GM12878 (cell line): ENCODE measurements around the gene CAMK1. TPM values are rescaled to one million over a fixed set of nuclear protein-coding genes. Genes with fewer than 3 reads are reported as not detected.

Experiments used
- ATAC-seq: fragments of 200-7000 bp; cut with Tn5 transposase; 3 replicates; pipeline ENCODE4 v1.9.1; 2020; ENCODE audit warnings: mild to moderate bottlenecking, moderate library complexity
- BruUV-seq: library from RNA; stranded (reverse); fragments of 400-500 nt; replicated peaks from 2 replicates; lab custom pipeline; 2021; lab: Mats Ljungman, UMichigan
- CTCF ChIA-PET: fragments of 300-600 bp; sonication (Branson Sonifier 250); formaldehyde crosslinking; extraction: SDS; loops from one replicate; lab custom pipeline; 2021; ENCODE audit warnings: inconsistent platforms; lab: Yijun Ruan, JAX
- POLR2A ChIA-PET: fragments of 350-600 bp; formaldehyde crosslinking; extraction: SDS; loops from one replicate; lab custom pipeline; 2021; ENCODE audit warnings: inconsistent platforms; lab: Charles Lee
- RAD21 ChIA-PET: fragments of 300-600 bp; sonication (Branson Sonifier 250); formaldehyde crosslinking; loops from one replicate; lab custom pipeline; 2023; ENCODE audit warnings: antibody characterized with exemption; ENCODE audit not compliant: unreplicated experiment; lab: Charles Lee
- SMC1A ChIA-PET: fragments of 300-600 bp; sonication (Branson Sonifier 250); formaldehyde crosslinking; loops from one replicate; lab custom pipeline; 2023; ENCODE audit not compliant: unreplicated experiment, uncharacterized antibody; lab: Charles Lee
- DNase-seq: peaks from one replicate; pipeline ENCODE4 v3.0.0-alpha.2; 2011; ENCODE audit warnings: low read depth, low spot score
- FAIRE-seq: peaks from 3 replicates; lab custom pipeline; 2011; peaks lifted over from hg19 to GRCh38; lab: Jason Lieb, UNC
- H2AFZ ChIP-seq: 2 replicates; pipeline ENCODE4 v1.6.0; 2011; ENCODE audit warnings: low read depth, low read length, control low read depth; ENCODE audit not compliant: control insufficient read depth
- H3K27ac ChIP-seq: 2 replicates; pipeline ENCODE4 v1.5.1; 2011; ENCODE audit warnings: control low read depth; ENCODE audit not compliant: control insufficient read depth, insufficient read depth
- H3K27me3 ChIP-seq, 2 experiments: replicated peaks in 1 of 2; 2 replicates each; pipeline versions ENCODE4 v1.6.0 to v1.6.1; 2011; ENCODE audit warnings: low read length in 1 of 2; ENCODE audit not compliant: control insufficient read depth in 2 of 2, insufficient read depth in 2 of 2
- H3K36me3 ChIP-seq, 2 experiments: 2 replicates each; pipeline ENCODE4 v1.5.1; 2011; ENCODE audit warnings: low read length in 1 of 2; ENCODE audit not compliant: control insufficient read depth in 2 of 2, insufficient read depth in 2 of 2
- H3K4me1 ChIP-seq: 2 replicates; pipeline ENCODE4 v1.6.1; 2011; ENCODE audit warnings: mild to moderate bottlenecking, low read length, moderate library complexity, mixed read lengths; ENCODE audit not compliant: control insufficient read depth, insufficient read depth
- H3K4me2 ChIP-seq: 2 replicates; pipeline ENCODE4 v1.6.0; 2011; ENCODE audit warnings: control low read depth; ENCODE audit not compliant: control insufficient read depth, insufficient read depth
- H3K4me3 ChIP-seq: fragments of 200-600 bp; sonication (generic); 2 replicates; pipeline ENCODE4 v1.5.1; 2016
- H3K79me2 ChIP-seq: 2 replicates; pipeline ENCODE4 v1.6.0; 2011; ENCODE audit warnings: low read length; ENCODE audit not compliant: control insufficient read depth, insufficient read depth
- H3K9ac ChIP-seq: 2 replicates; pipeline ENCODE4 v1.8.0; 2011; ENCODE audit warnings: low read length, control low read depth, mixed read lengths; ENCODE audit not compliant: control insufficient read depth, insufficient read depth
- H3K9me3 ChIP-seq: replicated peaks from 3 replicates; pipeline ENCODE4 v1.5.1; 2011; ENCODE audit warnings: mild to moderate bottlenecking, low read length; ENCODE audit not compliant: control insufficient read depth, insufficient read depth
- H4K20me1 ChIP-seq: 2 replicates; pipeline ENCODE4 v1.6.0; 2011; ENCODE audit not compliant: control insufficient read depth, insufficient read depth
- ATF2 ChIP-seq: IDR thresholded peaks from 2 replicates; pipeline ENCODE4 v1.6.1; 2012; ENCODE audit warnings: low read length, inconsistent platforms
- LARP7 ChIP-seq: fragments of 450-650 bp; IDR thresholded peaks from 2 replicates; pipeline ENCODE4 v1.6.1; 2017; ENCODE audit warnings: mild to moderate bottlenecking
- WGBS: methylation state at CpG from one replicate; pipeline ENCODE4 v1.1.6; 2016; ENCODE audit warnings: low lambda C conversion rate; ENCODE audit not compliant: insufficient replicate concordance, insufficient coverage; ENCODE audit errors: missing lambda C conversion rate; 5-methylcytosine and 5-hydroxymethylcytosine counted together
- in situ Hi-C: fragments of 300-500 bp; cut with MboI; formaldehyde crosslinking; loops from 9 replicates; pipeline ENCODE4 v1.14.3; 2018; ENCODE audit warnings: mixed read lengths
- intact Hi-C: fragments of 100-400 bp; cut with micrococcal nuclease; formaldehyde crosslinking; loops from one replicate; pipeline ENCODE4 v1.14.2; 2022; ENCODE audit not compliant: unreplicated experiment
- polyA plus RNA-seq, 11 experiments: library from polyadenylated mRNA; depleted of rRNA in 4 of 11; unstranded in 6 of 11; stranded (reverse) in 5 of 11; fragments of >200 nt; fragmentation: Nextera tagmentation in 4 of 11; fragmentation: Illumina TruSeq in 1 of 11; extraction: Ambion mirVana in 4 of 11; extraction: Trizol in 1 of 11; gene quantifications; 1 replicate in 1 of 11; 2 replicates in 10 of 11; pipeline versions ENCODE4 v1.2.1 to v1.2.3, GENCODE V29; 2011 to 2016; ENCODE audit warnings: inconsistent platforms in 2 of 11, missing spikeins in 2 of 11, low read depth in 1 of 11
- total RNA-seq, 4 experiments: library from RNA; depleted of rRNA in 3 of 4; stranded (reverse); fragments of >200 nt in 3 of 4; fragmentation: Illumina TruSeq in 1 of 4; extraction: Trizol in 1 of 4; gene quantifications; 2 replicates each; pipeline versions ENCODE4 v1.2.1 to v1.2.3, GENCODE V29; 2013 to 2021

CAMK1 gene
- total and polyA plus RNA-seq, 10 of the 15 experiments (the other 5 are each of a cell fraction or from before 2014, with no cell fraction given): 0.24 to 2.1 (median 0.51) TPM; not detected in 2

- RAD21 ChIA-PET: no interaction called here
- peak; percentile 50 for ATAC-seq
- Histone ChIP-seq H3K4me1 (no peaks in the 10 kb centered on the region), H4K20me1 (no peaks in the 10 kb centered on the region), H3K27ac (no peak overlapping the region), H3K9me3 (no peaks in the 10 kb centered on the region), H3K27me3 (peaks cover 0 to 4% of the 10 kb centered on the region in 2 experiments; a peak in 3 of 4 replicates), H3K36me3 (no peaks in the 10 kb centered on the region), H3K79me2 (no peaks in the 10 kb centered on the region), H3K4me3 (no peak overlapping the region), H3K9ac (no peak overlapping the region), H2AFZ (no peak overlapping the region), H3K4me2 (no peak overlapping the region)
- FAIRE-seq: no peak
- no peak for TF ChIP-seq ATF2
- no peak for TF ChIP-seq LARP7
- WGBS: 27% methylated on average over 3 of the region's 3 CpGs
- DNase-seq: no peak
- POLR2A ChIA-PET: no interaction called here
- SMC1A ChIA-PET: no interaction called here
- in situ Hi-C loops: no loop called here
- intact Hi-C loops: no loop called here
- BruUV-seq: no TSS peak
- CTCF ChIA-PET: no interaction called here
Observed at GRCh38 chr3:9710174-9710739, 59.5 kb downstream of the CAMK1 start.

Other genes starting within 250 kb of the CAMK1 start
Only the 7 nearest of the 16 such genes appear.
- not detected in 2 replicates for gene CPNE9, start 66.1 kb downstream of the CAMK1 start, total RNA-seq (2014; rRNA removed)
- gene CPNE9, start 66.1 kb downstream of the CAMK1 start, total RNA-seq (2014; rRNA removed; fragmentation: Illumina TruSeq; extraction: Trizol): not detected in 2 replicates
- gene CPNE9, start 66.1 kb downstream of the CAMK1 start, total RNA-seq (2021): not detected in 2 replicates
- gene CPNE9, start 66.1 kb downstream of the CAMK1 start, polyA plus RNA-seq (2011; rRNA removed): 0.05 TPM in 1 of 2 replicates, not detected in the other
- gene CPNE9, start 66.1 kb downstream of the CAMK1 start, polyA plus RNA-seq (2014; fragmentation: Illumina TruSeq; extraction: Trizol): not detected in 2 replicates
- gene CPNE9, start 66.1 kb downstream of the CAMK1 start, polyA plus RNA-seq (2014; fragmentation: Nextera tagmentation; extraction: Ambion mirVana): under 1 TPM in 1 of 2 experiments, not detected in 1; 0.02 TPM
- gene CPNE9, start 66.1 kb downstream of the CAMK1 start, polyA plus RNA-seq (2014; rRNA removed): 0.12 TPM in 1 of 2 replicates, not detected in the other
- not detected for gene CPNE9, start 66.1 kb downstream of the CAMK1 start, polyA plus RNA-seq (2016; fragmentation: Nextera tagmentation; extraction: Ambion mirVana)
- gene BRPF1, start 38.2 kb downstream of the CAMK1 start, total RNA-seq (2014; rRNA removed): 19.2 and 21.9 TPM in 2 replicates
- 11.1 and 13.6 TPM in 2 replicates for gene BRPF1, start 38.2 kb downstream of the CAMK1 start, total RNA-seq (2014; rRNA removed; fragmentation: Illumina TruSeq; extraction: Trizol)
- gene BRPF1, start 38.2 kb downstream of the CAMK1 start, total RNA-seq (2021): 21.3 and 25.3 TPM in 2 replicates
- gene BRPF1, start 38.2 kb downstream of the CAMK1 start, polyA plus RNA-seq (2011; rRNA removed): 3.9 and 9.0 TPM in 2 replicates
- gene BRPF1, start 38.2 kb downstream of the CAMK1 start, polyA plus RNA-seq (2014; fragmentation: Illumina TruSeq; extraction: Trizol): 6.4 and 13.6 TPM in 2 replicates
- gene BRPF1, start 38.2 kb downstream of the CAMK1 start, polyA plus RNA-seq (2014; fragmentation: Nextera tagmentation; extraction: Ambion mirVana): 1 to 10 TPM; 1.2 to 1.4 TPM
- 18.6 and 20.7 TPM in 2 replicates for gene BRPF1, start 38.2 kb downstream of the CAMK1 start, polyA plus RNA-seq (2014; rRNA removed)
- 10 to 100 TPM; 13.0 to 14.4 TPM for gene BRPF1, start 38.2 kb downstream of the CAMK1 start, polyA plus RNA-seq (2016; fragmentation: Nextera tagmentation; extraction: Ambion mirVana)
- gene OGG1, start 20.0 kb downstream of the CAMK1 start, total RNA-seq (2014; rRNA removed): 32.0 and 32.1 TPM in 2 replicates
- 21.1 and 23.5 TPM in 2 replicates for gene OGG1, start 20.0 kb downstream of the CAMK1 start, total RNA-seq (2014; rRNA removed; fragmentation: Illumina TruSeq; extraction: Trizol)
- 24.3 TPM in 2 replicates for gene OGG1, start 20.0 kb downstream of the CAMK1 start, total RNA-seq (2021)
- gene OGG1, start 20.0 kb downstream of the CAMK1 start, polyA plus RNA-seq (2011; rRNA removed): 14.2 and 22.8 TPM in 2 replicates
- gene OGG1, start 20.0 kb downstream of the CAMK1 start, polyA plus RNA-seq (2014; fragmentation: Illumina TruSeq; extraction: Trizol): 27.4 and 30.1 TPM in 2 replicates
- gene OGG1, start 20.0 kb downstream of the CAMK1 start, polyA plus RNA-seq (2014; fragmentation: Nextera tagmentation; extraction: Ambion mirVana): 1 to 10 TPM; 4.8 to 6.9 TPM
- 35.4 and 38.7 TPM in 2 replicates for gene OGG1, start 20.0 kb downstream of the CAMK1 start, polyA plus RNA-seq (2014; rRNA removed)
- gene OGG1, start 20.0 kb downstream of the CAMK1 start, polyA plus RNA-seq (2016; fragmentation: Nextera tagmentation; extraction: Ambion mirVana): 10 to 100 TPM; 35.6 to 38.8 TPM
- gene TADA3, start 22.5 kb upstream of the CAMK1 start, total RNA-seq (2014; rRNA removed): 61.6 and 71.2 TPM in 2 replicates
- 38.2 and 41.2 TPM in 2 replicates for gene TADA3, start 22.5 kb upstream of the CAMK1 start, total RNA-seq (2014; rRNA removed; fragmentation: Illumina TruSeq; extraction: Trizol)
- 50.5 and 52.2 TPM in 2 replicates for gene TADA3, start 22.5 kb upstream of the CAMK1 start, total RNA-seq (2021)
- 19.6 and 33.6 TPM in 2 replicates for gene TADA3, start 22.5 kb upstream of the CAMK1 start, polyA plus RNA-seq (2011; rRNA removed)
- gene TADA3, start 22.5 kb upstream of the CAMK1 start, polyA plus RNA-seq (2014; fragmentation: Illumina TruSeq; extraction: Trizol): 26.0 and 49.8 TPM in 2 replicates
- gene TADA3, start 22.5 kb upstream of the CAMK1 start, polyA plus RNA-seq (2014; fragmentation: Nextera tagmentation; extraction: Ambion mirVana): 1 to 10 TPM; 2.6 to 9.0 TPM
- gene TADA3, start 22.5 kb upstream of the CAMK1 start, polyA plus RNA-seq (2014; rRNA removed): 55.7 and 63.4 TPM in 2 replicates
- gene TADA3, start 22.5 kb upstream of the CAMK1 start, polyA plus RNA-seq (2016; fragmentation: Nextera tagmentation; extraction: Ambion mirVana): 10 to 100 TPM; 64.7 to 71.0 TPM
- gene ARPC4, start 23.1 kb upstream of the CAMK1 start, total RNA-seq (2014; rRNA removed): 329 and 354 TPM in 2 replicates
- 243 and 257 TPM in 2 replicates for gene ARPC4, start 23.1 kb upstream of the CAMK1 start, total RNA-seq (2014; rRNA removed; fragmentation: Illumina TruSeq; extraction: Trizol)
- 274 and 277 TPM in 2 replicates for gene ARPC4, start 23.1 kb upstream of the CAMK1 start, total RNA-seq (2021)
- 177 and 192 TPM in 2 replicates for gene ARPC4, start 23.1 kb upstream of the CAMK1 start, polyA plus RNA-seq (2011; rRNA removed)
- 260 and 266 TPM in 2 replicates for gene ARPC4, start 23.1 kb upstream of the CAMK1 start, polyA plus RNA-seq (2014; fragmentation: Illumina TruSeq; extraction: Trizol)
- gene ARPC4, start 23.1 kb upstream of the CAMK1 start, polyA plus RNA-seq (2014; fragmentation: Nextera tagmentation; extraction: Ambion mirVana): 10 to 100 TPM; 42.0 to 55.9 TPM
- 293 and 302 TPM in 2 replicates for gene ARPC4, start 23.1 kb upstream of the CAMK1 start, polyA plus RNA-seq (2014; rRNA removed)
- gene ARPC4, start 23.1 kb upstream of the CAMK1 start, polyA plus RNA-seq (2016; fragmentation: Nextera tagmentation; extraction: Ambion mirVana): 100 to 1,000 TPM; 313 to 326 TPM
- 19.9 and 22.3 TPM in 2 replicates for gene TTLL3, start 40.3 kb upstream of the CAMK1 start, total RNA-seq (2014; rRNA removed)
- 14.5 and 15.6 TPM in 2 replicates for gene TTLL3, start 40.3 kb upstream of the CAMK1 start, total RNA-seq (2014; rRNA removed; fragmentation: Illumina TruSeq; extraction: Trizol)
- 30.4 and 36.1 TPM in 2 replicates for gene TTLL3, start 40.3 kb upstream of the CAMK1 start, total RNA-seq (2021)
- 33.8 and 45.3 TPM in 2 replicates for gene TTLL3, start 40.3 kb upstream of the CAMK1 start, polyA plus RNA-seq (2011; rRNA removed)
- 30.1 and 30.7 TPM in 2 replicates for gene TTLL3, start 40.3 kb upstream of the CAMK1 start, polyA plus RNA-seq (2014; fragmentation: Illumina TruSeq; extraction: Trizol)
- gene TTLL3, start 40.3 kb upstream of the CAMK1 start, polyA plus RNA-seq (2014; fragmentation: Nextera tagmentation; extraction: Ambion mirVana): 1 to 10 TPM; 4.2 to 6.8 TPM
- 49.3 and 51.3 TPM in 2 replicates for gene TTLL3, start 40.3 kb upstream of the CAMK1 start, polyA plus RNA-seq (2014; rRNA removed)
- gene TTLL3, start 40.3 kb upstream of the CAMK1 start, polyA plus RNA-seq (2016; fragmentation: Nextera tagmentation; extraction: Ambion mirVana): 10 to 100 TPM; 10.4 to 13.2 TPM
- 38.7 and 44.8 TPM in 2 replicates for gene RPUSD3, start 74.1 kb upstream of the CAMK1 start, total RNA-seq (2014; rRNA removed)
- gene RPUSD3, start 74.1 kb upstream of the CAMK1 start, total RNA-seq (2014; rRNA removed; fragmentation: Illumina TruSeq; extraction: Trizol): 26.9 and 28.9 TPM in 2 replicates
- 41.3 and 44.9 TPM in 2 replicates for gene RPUSD3, start 74.1 kb upstream of the CAMK1 start, total RNA-seq (2021)
- 17.6 and 48.0 TPM in 2 replicates for gene RPUSD3, start 74.1 kb upstream of the CAMK1 start, polyA plus RNA-seq (2011; rRNA removed)
- 23.2 and 33.8 TPM in 2 replicates for gene RPUSD3, start 74.1 kb upstream of the CAMK1 start, polyA plus RNA-seq (2014; fragmentation: Illumina TruSeq; extraction: Trizol)
- gene RPUSD3, start 74.1 kb upstream of the CAMK1 start, polyA plus RNA-seq (2014; fragmentation: Nextera tagmentation; extraction: Ambion mirVana): 10 to 100 TPM in 1 of 2 experiments, 1 to 10 TPM in 1; 6.4 to 13.6 TPM
- 38.8 and 43.2 TPM in 2 replicates for gene RPUSD3, start 74.1 kb upstream of the CAMK1 start, polyA plus RNA-seq (2014; rRNA removed)
- 10 to 100 TPM; 68.9 to 72.9 TPM for gene RPUSD3, start 74.1 kb upstream of the CAMK1 start, polyA plus RNA-seq (2016; fragmentation: Nextera tagmentation; extraction: Ambion mirVana)